Thyroid gland (tissue), 4 donors: ENCODE results near the gene SYNPO2. TPM values are rescaled to one million over a fixed set of nuclear protein-coding genes. Genes with fewer than 3 reads are reported as not detected.

Experiments used
- DNase-seq, 2 donors: peaks; one replicate each; pipeline ENCODE4 v3.0.0-alpha.2; 2019
- H3K27ac ChIP-seq, 3 donors: fragments of 200-600 bp; sonication (generic); 1 replicate in 2 of 3; 2 replicates in 1 of 3; pipeline ENCODE4 v1.5.1; 2016 to 2019; ENCODE audit warnings: mild to moderate bottlenecking in 1 of 3, moderate library complexity in 1 of 3
- H3K27me3 ChIP-seq: fragments of 200-600 bp; sonication (generic); one replicate; pipeline ENCODE4 v1.5.1; 2019
- H3K36me3 ChIP-seq, 2 donors: fragments of 200-600 bp; sonication (generic); one replicate each; pipeline ENCODE4 v1.5.1; 2016 to 2019
- H3K4me1 ChIP-seq, 2 donors: fragments of 200-600 bp; sonication (generic); one replicate each; pipeline ENCODE4 v1.5.1; 2017 to 2019
- H3K4me3 ChIP-seq, 3 donors: fragments of 200-600 bp; sonication (generic); replicated peaks in 1 of 3; 1 replicate in 2 of 3; 2 replicates in 1 of 3; pipeline ENCODE4 v1.5.1; 2016; ENCODE audit warnings: mild to moderate bottlenecking in 1 of 3
- H3K9me3 ChIP-seq: fragments of 200-600 bp; sonication (generic); one replicate; pipeline ENCODE4 v1.5.1; 2017
- POLR2A ChIP-seq, 2 donors: fragments of 450-650 bp; IDR thresholded peaks; one replicate each; pipeline ENCODE4 v1.6.1; 2017; ENCODE audit warnings: antibody characterized with exemption in 2 of 2, mild to moderate bottlenecking in 2 of 2, moderate library complexity in 1 of 2
- WGBS, 2 donors: methylation state at CpG; one replicate each; pipeline ENCODE4 v1.1.5; 2017; 5-methylcytosine and 5-hydroxymethylcytosine counted together
- intact Hi-C: fragments of 100-400 bp; cut with DNase I; formaldehyde crosslinking; loops from one replicate; pipeline ENCODE4 v1.15.1; 2023
- total RNA-seq, 4 donors: library from RNA; depleted of rRNA; stranded (reverse); fragments of >200 nt; gene quantifications; one replicate each; pipeline ENCODE4 v1.2.3, GENCODE V29; 2016
- TF ChIP-seq, protein P1 (sequence below), 6 experiments: fragments of 200-600 bp in 3 of 6; fragments of 450-650 bp in 3 of 6; sonication (generic) in 3 of 6; IDR thresholded peaks; one replicate each; pipeline ENCODE4 v1.5.1; 2016 to 2019; ENCODE audit warnings: antibody characterized with exemption in 6 of 6, mild to moderate bottlenecking in 2 of 6, inconsistent platforms in 1 of 6, moderate library complexity in 1 of 6

Gene SYNPO2
- total RNA-seq, 4 donors from 2014 or later, result 11.4 to 37.8 (median 23.8) TPM

DNA sequence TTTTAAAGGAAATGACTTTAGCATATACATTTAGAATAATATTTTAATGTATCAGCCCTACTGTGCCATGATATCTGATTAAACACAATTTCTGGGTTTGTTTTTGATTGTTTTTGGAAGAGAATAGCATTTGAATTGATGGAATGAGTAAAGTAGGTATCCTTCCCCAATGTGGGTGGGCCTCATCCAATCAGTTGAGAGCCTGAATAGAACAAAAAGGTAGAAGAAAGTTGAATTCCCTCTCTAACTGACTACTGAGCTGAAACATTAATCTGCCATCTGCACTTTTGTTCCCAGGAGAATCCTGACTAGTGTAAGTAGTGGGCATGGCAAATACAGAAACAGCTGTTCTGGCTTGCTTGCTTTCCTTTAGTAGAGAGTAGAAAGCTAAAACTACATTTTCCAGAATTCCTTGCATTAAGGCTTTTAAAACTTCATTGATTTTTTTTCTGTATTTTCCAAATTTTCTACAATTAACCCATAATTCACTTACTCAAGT lies 43.1 kb upstream of the SYNPO2 start:
- Histone ChIP-seq H3K9me3 (no peaks in the 10 kb centered on the region), H3K36me3 (no peaks in the 10 kb centered on the region), H3K4me3 (no peak overlapping the region), H3K27ac (no peak overlapping the region), H3K4me1 (peaks cover 0 to 3% of the 10 kb centered on the region in 2 donors), H3K27me3 (no peaks in the 10 kb centered on the region)
- TF ChIP-seq, protein P1, sequence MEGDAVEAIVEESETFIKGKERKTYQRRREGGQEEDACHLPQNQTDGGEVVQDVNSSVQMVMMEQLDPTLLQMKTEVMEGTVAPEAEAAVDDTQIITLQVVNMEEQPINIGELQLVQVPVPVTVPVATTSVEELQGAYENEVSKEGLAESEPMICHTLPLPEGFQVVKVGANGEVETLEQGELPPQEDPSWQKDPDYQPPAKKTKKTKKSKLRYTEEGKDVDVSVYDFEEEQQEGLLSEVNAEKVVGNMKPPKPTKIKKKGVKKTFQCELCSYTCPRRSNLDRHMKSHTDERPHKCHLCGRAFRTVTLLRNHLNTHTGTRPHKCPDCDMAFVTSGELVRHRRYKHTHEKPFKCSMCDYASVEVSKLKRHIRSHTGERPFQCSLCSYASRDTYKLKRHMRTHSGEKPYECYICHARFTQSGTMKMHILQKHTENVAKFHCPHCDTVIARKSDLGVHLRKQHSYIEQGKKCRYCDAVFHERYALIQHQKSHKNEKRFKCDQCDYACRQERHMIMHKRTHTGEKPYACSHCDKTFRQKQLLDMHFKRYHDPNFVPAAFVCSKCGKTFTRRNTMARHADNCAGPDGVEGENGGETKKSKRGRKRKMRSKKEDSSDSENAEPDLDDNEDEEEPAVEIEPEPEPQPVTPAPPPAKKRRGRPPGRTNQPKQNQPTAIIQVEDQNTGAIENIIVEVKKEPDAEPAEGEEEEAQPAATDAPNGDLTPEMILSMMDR (IDR thresholded peaks at IDR 0.05), result no peak
- no peak for TF ChIP-seq POLR2A (IDR thresholded peaks at IDR 0.05)
- intact Hi-C loops, result loop anchor here (2.0 kb wide), 1 partner anchor 17 kb away; no protein-coding TSS in a partner anchor
- DNase-seq, result no peak

DNA sequence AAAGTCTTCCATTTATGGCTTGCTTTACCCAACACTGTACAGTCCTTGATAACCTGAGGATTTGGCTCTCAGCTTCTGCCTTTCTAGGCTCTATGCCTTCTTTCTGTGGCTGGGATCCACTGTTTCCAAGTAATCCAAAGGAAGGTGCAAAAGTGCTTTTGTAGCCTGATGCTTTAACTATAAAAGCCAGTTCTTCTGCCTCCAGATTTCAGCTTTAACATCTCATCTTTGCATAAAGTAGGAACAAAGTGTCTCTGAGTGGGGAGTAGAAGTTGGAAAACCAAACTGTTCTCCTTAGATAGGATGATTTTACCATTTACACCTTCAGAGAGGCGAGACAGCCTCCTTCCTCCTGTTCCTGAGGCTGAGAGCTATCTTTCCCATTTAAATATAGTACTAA lies 41.7 kb upstream of the SYNPO2 start:
- no peak overlapping the region for H3K4me3 ChIP-seq
- H3K36me3 ChIP-seq, result no peaks in the 10 kb centered on the region
- no peaks in the 10 kb centered on the region for H3K27me3 ChIP-seq
- intact Hi-C loops, result no loop called here
- no peak overlapping the region for H3K27ac ChIP-seq
- WGBS, 2 donors, result 67 to 73% methylated on average over 1 of the region's 1 CpG
- no peak for TF ChIP-seq POLR2A (IDR thresholded peaks at IDR 0.05)
- TF ChIP-seq, protein P1 (IDR thresholded peaks at IDR 0.05), result no peak
- DNase-seq, result no peak
- no peaks in the 10 kb centered on the region for H3K9me3 ChIP-seq
- peaks cover 0 to 3% of the 10 kb centered on the region in 2 donors for H3K4me1 ChIP-seq

DNA sequence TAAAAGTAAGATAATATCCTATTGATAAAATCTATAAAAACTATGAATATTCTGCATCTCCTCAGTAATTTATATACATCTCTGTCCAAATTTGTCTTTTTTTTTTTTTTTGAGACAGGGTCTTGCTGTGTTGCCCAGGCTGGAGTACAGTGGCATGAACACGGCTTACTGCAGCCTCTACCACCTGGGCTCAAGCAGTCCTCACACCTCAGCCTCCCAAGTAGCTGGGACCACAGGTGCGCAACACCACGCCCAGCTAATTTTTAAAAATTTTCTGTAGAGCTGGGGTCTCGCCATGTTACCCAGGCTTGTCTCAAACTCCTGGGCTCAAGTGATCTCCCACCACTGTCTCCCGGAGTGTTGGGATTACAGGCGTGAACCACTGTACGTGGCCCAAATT lies 40.4 kb upstream of the SYNPO2 start:
- DNase-seq, result no peak

DNA sequence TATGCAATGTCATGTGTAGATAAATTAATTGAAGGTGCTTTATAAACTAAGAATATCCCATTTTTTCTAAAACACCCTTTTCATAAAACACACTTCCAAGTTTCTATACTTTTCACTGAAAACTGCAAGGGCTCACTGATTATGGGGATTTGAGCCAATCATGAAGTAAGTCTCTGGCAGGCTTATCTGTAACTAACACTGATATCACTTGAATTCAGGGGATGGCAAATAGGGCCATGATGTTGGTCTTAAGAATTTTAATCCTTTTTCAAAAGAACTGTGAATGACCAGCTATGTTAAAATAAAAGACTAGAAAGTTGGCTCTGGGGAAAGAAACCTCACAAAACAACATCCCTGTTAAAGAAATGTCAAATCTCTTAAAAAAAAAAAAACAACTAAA lies 39.8 kb upstream of the SYNPO2 start:
- no peaks in the 10 kb centered on the region for H3K9me3 ChIP-seq
- DNase-seq, result no peak
- no peak overlapping the region for H3K4me3 ChIP-seq
- H3K36me3 ChIP-seq, result no peaks in the 10 kb centered on the region
- H3K27ac ChIP-seq, result no peak overlapping the region
- no peaks in the 10 kb centered on the region for H3K27me3 ChIP-seq
- intact Hi-C loops, result no loop called here
- H3K4me1 ChIP-seq, result peaks cover 0 to 3% of the 10 kb centered on the region in 2 donors
- TF ChIP-seq, protein P1 (IDR thresholded peaks at IDR 0.05), result no peak
- no peak for TF ChIP-seq POLR2A (IDR thresholded peaks at IDR 0.05)

More for the DNA sequence above, 40.4 kb upstream of the SYNPO2 start:
- TF ChIP-seq, protein P1 (IDR thresholded peaks at IDR 0.05), result no peak
- TF ChIP-seq POLR2A (IDR thresholded peaks at IDR 0.05), result no peak
- H3K4me3 ChIP-seq, result no peak overlapping the region
- H3K27me3 ChIP-seq, result no peaks in the 10 kb centered on the region
- peaks cover 0 to 3% of the 10 kb centered on the region in 2 donors for H3K4me1 ChIP-seq
- no peak overlapping the region for H3K27ac ChIP-seq
- 98 to 99% methylated on average over 7 of the region's 7 CpGs for WGBS, 2 donors
- intact Hi-C loops, result no loop called here
- H3K9me3 ChIP-seq, result no peaks in the 10 kb centered on the region
- no peaks in the 10 kb centered on the region for H3K36me3 ChIP-seq

DNA sequence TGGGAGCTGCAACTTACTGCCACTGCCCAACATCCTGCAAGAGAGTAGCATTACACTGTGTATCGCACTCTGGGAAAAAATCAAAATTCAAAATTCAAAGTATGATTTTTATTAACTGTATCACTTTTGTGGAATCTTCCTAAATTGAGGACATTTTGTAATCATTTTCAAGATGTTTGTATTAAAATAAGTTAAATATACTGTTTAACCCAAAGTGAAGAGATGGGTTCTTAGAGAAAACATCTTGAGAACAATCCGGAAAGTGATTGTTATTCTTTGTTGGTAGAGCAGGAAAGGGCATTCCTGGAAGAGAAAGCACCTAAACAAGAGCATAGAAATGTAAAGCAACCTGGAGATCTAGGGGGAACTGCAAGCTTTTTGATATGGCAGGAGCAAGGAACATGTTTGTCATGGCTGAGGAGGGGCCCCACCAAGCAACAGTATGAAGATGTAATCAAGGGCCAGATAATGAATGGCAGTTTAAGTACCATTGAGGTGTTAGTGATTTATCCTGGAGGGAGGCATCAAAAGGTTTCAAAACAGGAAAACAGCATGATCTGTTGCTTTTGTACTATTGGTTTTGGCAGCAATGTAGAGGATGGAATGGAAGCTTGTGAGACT lies 38.7 kb upstream of the SYNPO2 start:
- no peaks in the 10 kb centered on the region for H3K27me3 ChIP-seq
- no peak overlapping the region for H3K27ac ChIP-seq
- H3K4me1 ChIP-seq, result peaks cover 0 to 3% of the 10 kb centered on the region in 2 donors
- H3K9me3 ChIP-seq, result no peaks in the 10 kb centered on the region
- intact Hi-C loops, result no loop called here
- WGBS, 2 donors, result 84 to 87% methylated on average over 2 of the region's 2 CpGs
- H3K4me3 ChIP-seq, result peak overlapping the region in 2 of 3 donors; percentile 13 to 22
- TF ChIP-seq, protein P1 (IDR thresholded peaks at IDR 0.05), result no peak
- TF ChIP-seq POLR2A (IDR thresholded peaks at IDR 0.05), result no peak
- DNase-seq, result no peak
- H3K36me3 ChIP-seq, result no peaks in the 10 kb centered on the region
